HepG2 (cell line): ENCODE data around the gene NRIP2. TPM values are rescaled to one million over a fixed set of nuclear protein-coding genes. Genes with fewer than 3 reads are reported as not detected.

Experiments used
- DPF2 ChIP-seq: sonication (generic); formaldehyde crosslinking; IDR thresholded peaks from 2 replicates; pipeline ENCODE4 v1.4.0; 2020; ENCODE audit warnings: mild to moderate bottlenecking, low read depth, missing genetic modification reagents, borderline replicate concordance
- GTF2F1 ChIP-seq: fragments of 150-350 bp; IDR thresholded peaks from 2 replicates; pipeline ENCODE4 v1.6.1; 2014; ENCODE audit warnings: low read length
- HMGXB4 ChIP-seq, 2 experiments: sonication (generic) in 1 of 2; formaldehyde crosslinking in 1 of 2; IDR thresholded peaks; 2 replicates each; pipeline versions ENCODE4 v1.4.0 to v1.6.1; 2018 to 2020; ENCODE audit warnings: missing genetic modification reagents in 2 of 2, borderline replicate concordance in 1 of 2, low read depth in 1 of 2, mild to moderate bottlenecking in 1 of 2, missing biosample characterization in 1 of 2
- PATZ1 ChIP-seq: sonication (generic); formaldehyde crosslinking; IDR thresholded peaks from 2 replicates; pipeline ENCODE4 v1.4.0; 2020; ENCODE audit warnings: missing genetic modification reagents
- SCMH1 ChIP-seq: sonication (generic); formaldehyde crosslinking; IDR thresholded peaks from 2 replicates; pipeline ENCODE4 v1.9.0; 2021; ENCODE audit warnings: missing genetic modification reagents, mild to moderate bottlenecking, borderline replicate concordance
- ZMAT3 ChIP-seq: sonication (generic); formaldehyde crosslinking; conservative IDR thresholded peaks from 2 replicates; pipeline ENCODE4 v1.7.0; 2021; ENCODE audit warnings: missing genetic modification reagents
- ZNF326 ChIP-seq: sonication (generic); formaldehyde crosslinking; IDR thresholded peaks from 2 replicates; pipeline ENCODE4 v1.4.0; 2020; ENCODE audit warnings: missing genetic modification reagents, borderline replicate concordance
- ZNF335 ChIP-seq: sonication (generic); formaldehyde crosslinking; IDR thresholded peaks from 2 replicates; pipeline ENCODE4 v1.4.0; 2020; ENCODE audit warnings: missing genetic modification reagents
- ZNF597 ChIP-seq: sonication (generic); formaldehyde crosslinking; IDR thresholded peaks from 2 replicates; pipeline ENCODE4 v1.5.0; 2020; ENCODE audit warnings: missing genetic modification reagents
- polyA plus RNA-seq, 8 experiments: library from polyadenylated mRNA; depleted of rRNA in 3 of 8; stranded (reverse) in 7 of 8; unstranded in 1 of 8; fragments of >200 nt; fragmentation: Illumina TruSeq in 4 of 8; extraction: Trizol in 4 of 8; gene quantifications; 2 replicates each; pipeline versions ENCODE4 v1.2.1 to v1.2.3, GENCODE V29; 2011 to 2016; ENCODE audit warnings: low read depth in 4 of 8, missing spikeins in 1 of 8, mixed read lengths in 1 of 8; ENCODE audit not compliant: insufficient read depth in 1 of 8
- total RNA-seq, 5 experiments: library from RNA; depleted of rRNA; stranded (reverse); fragments of >200 nt; fragmentation: Illumina TruSeq; extraction: Trizol; gene quantifications; 2 replicates each; pipeline ENCODE4 v1.2.3, GENCODE V29; 2016; ENCODE audit warnings: low read depth in 1 of 5

NRIP2 gene
- total and polyA plus RNA-seq, 2 of the 13 experiments (the other 11 are each of a cell fraction or from before 2014, with no cell fraction given), result not detected

- TF ChIP-seq ZNF335 (CRISPR knock-in tag) (no peak), DPF2 (CRISPR knock-in tag) (no peak), GTF2F1 (no peak), HMGXB4 (CRISPR knock-in tag; IDR thresholded peaks at IDR 0.05; ENCODE audit: borderline replicate concordance in 1 of 2, low read depth in 1 of 2) (no peak), ZNF597 (CRISPR knock-in tag) (no peak), ZMAT3 (CRISPR knock-in tag) (no peak), PATZ1 (CRISPR knock-in tag) (no peak), SCMH1 (no peak), ZNF326 (CRISPR knock-in tag) (no peak)
- TF ChIP-seq, all 625 proteins: peak for 0
Observed at GRCh38 chr12:2855546-2855945, 20.7 kb upstream of the NRIP2 start (continued).
